HG02840 (cell line): ENCODE measurements around the gene RIF1.

Experiments used
- ATAC-seq: cut with Tn5 transposase; IDR thresholded peaks from one replicate; pipeline ENCODE4 v1.9.1; 2021; ENCODE audit warnings: mild to moderate bottlenecking, moderate library complexity, moderate number of reproducible peaks; ENCODE audit not compliant: unreplicated experiment, low FRiP score

Gene RIF1

GRCh38 chr2:151491496-151491895, 81.8 kb downstream of the RIF1 start:
- ATAC-seq = no peak

- no peak for ATAC-seq
These were observed 88.5 kb downstream of the RIF1 start for GRCh38 chr2:151498178-151498577.

GRCh38 chr2:151506170-151506569, 96.5 kb downstream of the RIF1 start:
- ATAC-seq = no peak

GRCh38 chr2:151508519-151508918, 98.8 kb downstream of the RIF1 start:
- no peak for ATAC-seq

- no peak for ATAC-seq
These were observed 109.1 kb downstream of the RIF1 start for GRCh38 chr2:151518802-151519201.

- no peak for ATAC-seq
These were observed 111.3 kb downstream of the RIF1 start for GRCh38 chr2:151520976-151521375.

- ATAC-seq = no peak
These were observed 112.9 kb downstream of the RIF1 start for GRCh38 chr2:151522556-151522955.

GRCh38 chr2:151523850-151524249, 114.1 kb downstream of the RIF1 start:
- no peak for ATAC-seq

- no peak for ATAC-seq
These were observed 116.2 kb downstream of the RIF1 start for GRCh38 chr2:151525821-151526373.

GRCh38 chr2:151526572-151527090, 116.9 kb downstream of the RIF1 start:
- no peak for ATAC-seq
